Stomach smooth muscle (tissue), 2 donors: ENCODE measurements around the gene HHLA2.
"Not testable (repeated sequence)": the region's sequence is repeated elsewhere in the genome, so short reads cannot be mapped to it uniquely, and the experiment has no call there.

Experiments
- H3K27ac ChIP-seq: one replicate; pipeline ENCODE4 v1.7.0; 2013; ENCODE audit warnings: mild to moderate bottlenecking, low read length, inconsistent platforms
- H3K27me3 ChIP-seq, 2 donors: one replicate each; pipeline ENCODE4 v1.7.0; 2013; ENCODE audit warnings: low read length in 2 of 2; ENCODE audit not compliant: insufficient read depth in 2 of 2, control insufficient read depth in 1 of 2
- H3K36me3 ChIP-seq, 2 donors: one replicate each; pipeline ENCODE4 v1.7.0; 2013; ENCODE audit warnings: low read length in 2 of 2; ENCODE audit not compliant: control insufficient read depth in 2 of 2, insufficient read depth in 2 of 2
- H3K4me1 ChIP-seq: one replicate; pipeline ENCODE4 v1.7.0; 2013; ENCODE audit warnings: low read length; ENCODE audit not compliant: control insufficient read depth, insufficient read depth
- H3K4me3 ChIP-seq, 2 donors: one replicate each; pipeline ENCODE4 v1.7.0; 2013; ENCODE audit warnings: low read length in 2 of 2
- H3K9ac ChIP-seq, 2 donors: one replicate each; pipeline ENCODE4 v1.7.0; 2013; ENCODE audit warnings: low read length in 2 of 2, mild to moderate bottlenecking in 1 of 2
- H3K9me3 ChIP-seq, 2 donors: one replicate each; pipeline ENCODE4 v1.7.0; 2013; ENCODE audit warnings: low read length in 2 of 2; ENCODE audit not compliant: control insufficient read depth in 2 of 2
- donor health status: healthy.
- donor health status: Pancreatic carcinoma.

The HHLA2 gene

DNA sequence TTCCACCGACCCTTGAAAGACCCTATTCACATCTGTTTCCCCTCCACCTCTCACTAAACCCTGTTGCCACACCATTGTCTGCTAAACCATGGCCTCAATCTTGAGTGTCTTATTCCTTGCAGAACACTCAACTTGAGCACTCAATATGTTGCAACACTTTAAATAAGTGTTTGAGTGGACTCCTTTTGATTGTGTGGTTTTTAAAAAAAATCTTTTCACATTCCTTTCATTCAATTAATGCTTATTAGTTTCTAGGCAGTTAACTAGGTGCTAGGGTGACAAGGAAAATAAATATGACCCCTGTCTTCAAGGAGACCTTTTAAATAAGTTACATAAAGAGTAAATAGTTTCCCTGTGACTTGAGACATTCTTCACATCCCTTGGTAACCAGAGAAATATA, 13.3 kb upstream of the HHLA2 start:
- Histone ChIP-seq H3K4me3 (no peak overlapping the region), H3K9ac (no peak overlapping the region), H3K27me3 (no peaks in the 10 kb centered on the region), H3K36me3 (no peaks in the 10 kb centered on the region), H3K4me1 (no peaks in the 10 kb centered on the region), H3K9me3 (peaks cover 5 to 6% of the 10 kb centered on the region in 2 donors), H3K27ac (no peak overlapping the region)

DNA sequence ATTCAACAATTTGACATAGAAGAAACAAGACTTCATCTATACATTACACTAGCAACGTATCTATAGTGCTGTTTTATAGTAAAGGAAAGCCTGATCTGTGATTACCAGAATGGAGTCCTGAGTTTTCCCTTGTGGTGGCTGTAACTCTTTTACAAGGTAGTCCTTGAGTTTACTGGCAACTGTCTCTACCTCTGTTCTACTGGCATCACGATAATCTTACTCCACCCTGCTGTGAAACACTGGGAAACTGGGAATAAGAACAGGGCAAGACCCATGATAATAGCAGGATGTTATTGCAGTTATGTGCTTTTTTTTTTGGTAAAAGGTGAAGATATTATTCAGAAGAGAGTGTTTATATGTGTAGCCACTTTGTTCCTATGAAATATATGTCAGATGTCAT, 12.4 kb upstream of the HHLA2 start:
- no peak overlapping the region for H3K27ac ChIP-seq
- H3K9ac ChIP-seq: no peak overlapping the region

DNA sequence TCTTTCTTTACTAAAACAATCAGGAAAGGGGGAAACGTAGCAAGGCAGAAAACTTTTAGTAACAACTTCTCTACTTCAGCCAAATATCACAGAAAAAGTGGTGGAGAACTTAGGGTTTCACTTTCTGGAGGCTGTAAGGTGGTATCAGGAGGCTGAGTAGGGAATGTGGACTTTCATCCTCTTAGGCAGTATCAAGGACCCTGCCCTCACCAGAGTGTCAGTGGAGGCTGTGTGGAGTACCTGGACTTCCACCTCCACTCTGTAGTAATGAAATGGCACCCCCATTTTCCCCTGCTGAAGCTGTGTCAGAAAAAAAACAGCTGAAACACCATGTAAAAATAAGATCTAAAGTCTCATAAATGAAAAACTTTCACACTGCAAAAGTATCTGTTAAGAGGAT, 11.2 kb upstream of the HHLA2 start:
- no peaks in the 10 kb centered on the region for H3K4me1 ChIP-seq
- no peak overlapping the region for H3K27ac ChIP-seq
- no peak overlapping the region for H3K9ac ChIP-seq

More for the DNA sequence above, 12.4 kb upstream of the HHLA2 start:
- no peak overlapping the region for H3K4me3 ChIP-seq
- no peaks in the 10 kb centered on the region for H3K4me1 ChIP-seq
- peaks cover 5 to 6% of the 10 kb centered on the region in 2 donors for H3K9me3 ChIP-seq
- no peaks in the 10 kb centered on the region for H3K27me3 ChIP-seq
- no peaks in the 10 kb centered on the region for H3K36me3 ChIP-seq

GRCh38 chr3:108287146-108287545, 9.2 kb upstream of the HHLA2 start:
- H3K9ac ChIP-seq: no peak overlapping the region
- H3K27ac ChIP-seq: no peak overlapping the region
- H3K27me3 ChIP-seq: no peaks in the 10 kb centered on the region
- no peaks in the 10 kb centered on the region for H3K4me1 ChIP-seq
- no peaks in the 10 kb centered on the region for H3K9me3 ChIP-seq
- H3K36me3 ChIP-seq: no peaks in the 10 kb centered on the region
- H3K4me3 ChIP-seq: no peak overlapping the region

More for the DNA sequence above, 11.2 kb upstream of the HHLA2 start:
- H3K4me3 ChIP-seq: no peak overlapping the region
- H3K36me3 ChIP-seq: no peaks in the 10 kb centered on the region
- no peaks in the 10 kb centered on the region for H3K27me3 ChIP-seq
- H3K9me3 ChIP-seq: no peaks in the 10 kb centered on the region

DNA sequence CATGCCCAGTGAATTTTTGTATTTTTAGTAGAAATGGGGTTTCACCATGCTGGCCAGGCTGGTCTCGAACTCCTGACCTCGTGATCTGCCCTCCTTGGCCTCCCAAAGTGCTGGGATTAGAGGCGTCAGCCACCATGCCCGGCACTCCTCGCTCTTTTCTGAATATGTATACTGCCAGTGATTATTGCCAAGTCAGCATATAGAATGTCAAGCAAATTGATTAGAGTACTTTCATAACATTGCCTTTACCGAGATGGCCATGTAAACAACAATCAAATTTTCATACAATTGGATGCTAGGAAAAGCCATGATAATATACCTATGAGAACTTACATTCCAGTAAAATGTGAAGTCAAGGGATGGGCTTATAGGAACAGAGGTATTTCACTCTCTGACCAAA, 8.2 kb upstream of the HHLA2 start:
- H3K27ac ChIP-seq, H3K9ac ChIP-seq, H3K4me3 ChIP-seq, H3K27me3 ChIP-seq, H3K9me3 ChIP-seq, H3K36me3 ChIP-seq, H3K4me1 ChIP-seq: not testable (repeated sequence)

DNA sequence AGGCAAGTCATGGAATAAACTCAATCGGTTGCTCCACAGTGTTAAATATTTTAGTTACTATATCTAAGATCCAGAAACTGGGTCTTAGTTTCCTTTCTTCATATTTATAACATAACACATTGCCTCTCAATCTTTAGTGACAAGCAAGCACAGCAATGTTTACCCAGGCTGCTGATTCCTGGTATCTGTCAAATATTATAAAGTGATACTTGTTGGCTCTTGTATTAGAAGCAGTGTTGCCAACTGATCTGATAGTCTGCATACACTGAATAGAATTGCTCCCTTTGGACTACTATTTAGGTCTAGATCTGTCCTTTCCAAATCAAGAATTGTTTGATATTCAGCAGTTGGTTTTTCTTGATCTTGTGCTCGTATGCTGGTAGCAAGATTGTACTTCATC, 7.2 kb upstream of the HHLA2 start:
- Histone ChIP-seq H3K4me1 (no peaks in the 10 kb centered on the region), H3K27ac (no peak overlapping the region), H3K4me3 (no peak overlapping the region), H3K27me3 (no peaks in the 10 kb centered on the region), H3K36me3 (no peaks in the 10 kb centered on the region), H3K9me3 (no peaks in the 10 kb centered on the region), H3K9ac (no peak overlapping the region)

DNA sequence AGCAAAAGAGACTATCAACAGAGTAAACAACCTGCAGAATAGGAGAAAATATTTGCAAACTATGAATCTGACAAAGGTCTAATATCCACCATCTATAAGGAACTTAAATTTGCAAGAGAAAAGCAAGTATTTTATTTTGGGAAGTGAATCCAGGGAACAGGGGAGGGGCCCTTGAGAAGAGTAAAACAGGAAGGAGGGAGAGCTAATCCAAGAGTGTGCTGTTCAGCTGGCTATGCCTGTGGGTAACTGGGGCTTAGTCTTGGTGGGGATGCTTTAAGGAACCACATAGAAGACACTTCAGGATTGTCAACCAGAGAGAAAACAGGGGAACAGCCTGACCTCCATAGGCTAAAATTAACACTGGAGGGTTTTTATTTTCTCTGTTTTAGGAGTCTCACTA, 3.9 kb upstream of the HHLA2 start:
- no peak overlapping the region for H3K9ac ChIP-seq
- no peak overlapping the region for H3K27ac ChIP-seq
- H3K27me3 ChIP-seq: no peaks in the 10 kb centered on the region
- H3K4me3 ChIP-seq: no peak overlapping the region
- no peaks in the 10 kb centered on the region for H3K4me1 ChIP-seq
- no peaks in the 10 kb centered on the region for H3K36me3 ChIP-seq
- no peaks in the 10 kb centered on the region for H3K9me3 ChIP-seq

DNA sequence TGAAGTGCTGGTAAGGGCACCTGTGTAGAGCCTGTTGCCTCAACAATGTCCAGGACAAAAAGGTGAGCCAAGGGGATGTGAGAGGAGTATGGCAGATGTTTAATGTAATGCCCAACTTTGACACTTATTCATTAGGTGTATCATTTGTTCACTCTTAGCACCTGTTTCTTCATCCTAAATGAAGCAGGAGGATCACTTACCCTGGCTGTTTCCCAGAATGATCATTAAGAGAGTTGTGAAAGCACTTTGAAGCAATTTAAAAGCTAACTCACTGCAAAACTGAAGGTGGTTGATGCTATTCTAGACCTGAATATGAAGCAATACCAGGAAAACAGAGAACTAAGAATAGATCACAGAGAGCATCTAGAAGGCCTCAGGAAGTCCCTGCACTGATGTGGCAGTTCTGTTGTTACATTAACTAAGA, 3.4 kb upstream of the HHLA2 start:
- Histone ChIP-seq H3K36me3 (no peaks in the 10 kb centered on the region), H3K27ac (no peak overlapping the region)

GRCh38 chr3:108293858-108294257, 2.5 kb upstream of the HHLA2 start:
- Histone ChIP-seq H3K4me3 (no peak overlapping the region), H3K9ac (no peak overlapping the region), H3K27me3 (no peaks in the 10 kb centered on the region), H3K9me3 (no peaks in the 10 kb centered on the region), H3K4me1 (no peaks in the 10 kb centered on the region), H3K27ac (no peak overlapping the region), H3K36me3 (no peaks in the 10 kb centered on the region)

More for the DNA sequence above, 3.4 kb upstream of the HHLA2 start:
- no peak overlapping the region for H3K4me3 ChIP-seq
- H3K9me3 ChIP-seq: no peaks in the 10 kb centered on the region
- no peaks in the 10 kb centered on the region for H3K4me1 ChIP-seq
- no peak overlapping the region for H3K9ac ChIP-seq
- H3K27me3 ChIP-seq: no peaks in the 10 kb centered on the region

DNA sequence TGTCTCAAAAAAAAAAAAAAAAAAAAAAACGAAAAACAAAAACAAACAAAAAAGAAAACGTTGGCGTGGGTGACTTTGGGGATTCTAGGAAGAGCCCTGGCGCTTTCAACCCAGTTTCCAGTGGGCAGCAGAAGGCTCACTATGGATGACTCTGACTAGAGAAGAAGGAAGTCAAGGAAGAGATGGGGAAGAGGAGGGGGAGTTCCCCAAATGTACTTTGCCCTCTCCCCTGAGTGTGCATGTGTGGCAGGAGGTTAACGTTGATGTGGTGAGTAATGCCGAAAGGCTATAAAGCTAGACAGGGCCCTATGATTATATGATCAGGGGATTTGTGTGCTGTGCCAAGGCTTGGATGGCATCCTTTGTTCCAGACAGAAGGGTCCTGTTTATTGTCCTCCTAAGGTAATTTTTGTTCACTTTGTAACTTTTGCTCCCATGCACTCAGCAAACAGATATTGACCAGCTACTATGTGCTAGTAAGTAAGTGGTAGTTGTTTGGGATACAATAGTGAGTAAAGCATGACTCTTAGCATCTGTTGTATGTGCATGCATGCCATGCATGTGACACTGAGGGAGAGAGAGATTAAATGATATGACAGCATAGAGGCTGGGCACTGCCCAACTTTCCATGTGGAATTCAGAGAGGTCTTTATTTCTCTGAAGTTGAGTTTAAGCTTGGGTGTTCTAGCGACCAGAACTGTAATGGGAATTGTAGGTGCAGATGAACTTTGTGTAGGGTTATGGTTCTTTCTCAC, 750 bp upstream of the HHLA2 start:
- Histone ChIP-seq H3K36me3 (no peaks in the 10 kb centered on the region), H3K27ac (no peak overlapping the region), H3K4me3 (no peak overlapping the region), H3K9ac (no peak overlapping the region), H3K27me3 (no peaks in the 10 kb centered on the region), H3K4me1 (no peaks in the 10 kb centered on the region), H3K9me3 (no peaks in the 10 kb centered on the region)

DNA sequence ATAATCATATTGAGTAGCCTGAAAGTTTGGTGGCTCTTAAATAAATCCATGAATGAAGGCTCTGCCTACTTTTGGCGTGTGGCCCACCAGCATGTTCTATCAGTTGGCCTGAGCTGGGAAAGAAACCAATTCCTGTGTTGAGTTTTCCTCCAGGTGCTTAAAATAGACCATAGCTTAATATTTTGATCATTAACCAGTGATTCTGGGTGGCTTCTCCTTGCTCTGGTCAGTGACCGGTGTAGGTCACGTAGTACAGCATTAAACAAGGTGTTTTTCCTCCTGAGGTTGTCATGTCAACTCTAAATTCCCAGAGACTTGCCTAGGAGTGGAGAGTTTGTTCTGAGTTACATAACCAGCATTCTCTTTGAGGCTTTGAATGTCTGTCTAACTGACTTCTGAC, 1.3 kb downstream of the HHLA2 start:
- Histone ChIP-seq H3K9me3 (no peaks in the 10 kb centered on the region), H3K4me3 (no peak overlapping the region), H3K4me1 (no peaks in the 10 kb centered on the region), H3K9ac (no peak overlapping the region), H3K27ac (no peak overlapping the region), H3K36me3 (no peaks in the 10 kb centered on the region), H3K27me3 (no peaks in the 10 kb centered on the region)
